Measurements from ENCODE around the gene SLC39A3.

GRCh38 chr19:2717638-2718541 lies 21.9 kb downstream of the SLC39A3 start:
- no peak for TF ChIP-seq EZH2phosphoT487 (IDR thresholded peaks at IDR 0.05; ENCODE audit: borderline replicate concordance, low read length)
- TF ChIP-seq CTCF (IDR thresholded peaks at IDR 0.05; ENCODE audit: low read depth, low read length, poor library complexity, severe bottlenecking) = no peak

All from DOHH2 (cell line).